HCT116 (cell line): Measurements from ENCODE around the gene PYGO1. TPM values are rescaled to one million over a fixed set of nuclear protein-coding genes. Genes with fewer than 3 reads are reported as not detected.
"Not testable (repeated sequence)": the region's sequence is repeated elsewhere in the genome, so short reads cannot be mapped to it uniquely, and the experiment has no call there.

Source experiments
- ATAC-seq: fragments of 200-7000 bp; cut with Tn5 transposase; 2 replicates; pipeline ENCODE4 v1.9.1; 2020; ENCODE audit warnings: mild to moderate bottlenecking, moderate library complexity
- BruUV-seq: library from RNA; stranded (reverse); fragments of 400-500 nt; replicated peaks from 2 replicates; lab custom pipeline; 2021; lab: Mats Ljungman, UMichigan
- CTCF ChIA-PET: fragments of 300-600 bp; sonication (Branson Sonifier 250); formaldehyde crosslinking; loops from one replicate; lab custom pipeline; 2021; ENCODE audit warnings: antibody characterized with exemption; lab: Charles Lee
- POLR2A ChIA-PET: fragments of 300-600, 350-600 bp; sonication (Branson Sonifier 250); formaldehyde crosslinking; loops from one replicate; lab custom pipeline; 2021; ENCODE audit warnings: antibody characterized with exemption; lab: Charles Lee
- RAD21 ChIA-PET, 2 experiments: fragments of 300-600 bp; sonication (Branson Sonifier 250); formaldehyde crosslinking; loops; one replicate each; lab custom pipeline; 2023; ENCODE audit warnings: low total read pairs in 2 of 2; ENCODE audit not compliant: uncharacterized antibody in 2 of 2, unreplicated experiment in 2 of 2, low non-redundant PET in 1 of 2; lab: Charles Lee
- DNase-seq: peaks from one replicate; pipeline ENCODE4 v3.0.0-alpha.2; 2010; ENCODE audit warnings: low read depth, low spot score
- H2AFZ ChIP-seq: fragments of 200-600 bp; shearing (Covaris generic), sonication (generic); 2 replicates; pipeline ENCODE4 v1.6.1; 2017; ENCODE audit warnings: low read depth, mixed run types, mixed read lengths, antibody characterized with exemption, low read length; ENCODE audit not compliant: poor library complexity, severe bottlenecking
- H3K27ac ChIP-seq: 2 replicates; pipeline ENCODE4 v1.5.1; 2012; ENCODE audit warnings: low read depth, low read length
- H3K27me3 ChIP-seq: fragments of 200-600 bp; sonication (generic); 2 replicates; pipeline ENCODE4 v1.6.1; 2016; ENCODE audit warnings: mixed run types, low read length, mixed read lengths; ENCODE audit not compliant: insufficient read depth
- H3K36me3 ChIP-seq, 2 experiments: fragments of 200-500 bp in 1 of 2; fragments of 200-600 bp in 1 of 2; sonication (Bioruptor generic) in 1 of 2; sonication (generic) in 1 of 2; 2 replicates each; pipeline versions ENCODE4 v1.5.1 to v1.6.1; 2014 to 2016; ENCODE audit warnings: low read length in 2 of 2, inconsistent platforms in 1 of 2, mixed read lengths in 1 of 2, mixed run types in 1 of 2; ENCODE audit not compliant: insufficient read depth in 2 of 2, control insufficient read depth in 1 of 2
- H3K4me1 ChIP-seq, 2 experiments: fragments of 200-600 bp in 1 of 2; sonication (generic) in 1 of 2; 2 replicates each; pipeline versions ENCODE4 v1.5.1 to v1.6.1; 2012 to 2017; ENCODE audit warnings: low read length in 2 of 2, inconsistent platforms in 1 of 2, mild to moderate bottlenecking in 1 of 2, mixed read lengths in 1 of 2, mixed run types in 1 of 2, moderate library complexity in 1 of 2; ENCODE audit not compliant: insufficient read depth in 2 of 2, control insufficient read depth in 1 of 2
- H3K4me2 ChIP-seq: fragments of 200-600 bp; sonication (generic); 2 replicates; pipeline ENCODE4 v1.6.1; 2017; ENCODE audit warnings: mixed run types, low read length, mixed read lengths
- H3K4me3 ChIP-seq, 2 experiments: fragments of 200-600 bp in 1 of 2; sonication (generic) in 1 of 2; replicated peaks in 1 of 2; 2 replicates each; pipeline ENCODE4 v1.5.1; 2011 to 2016; ENCODE audit warnings: low read length in 2 of 2, control low read depth in 1 of 2, low read depth in 1 of 2, mild to moderate bottlenecking in 1 of 2, mixed read lengths in 1 of 2, mixed run types in 1 of 2
- H3K79me2 ChIP-seq: fragments of 200-600 bp; sonication (generic); 2 replicates; pipeline ENCODE4 v1.6.1; 2017; ENCODE audit warnings: mild to moderate bottlenecking, mixed run types, low read length, moderate library complexity, mixed read lengths; ENCODE audit not compliant: insufficient read depth
- H3K9ac ChIP-seq: fragments of 200-600 bp; sonication (generic); 2 replicates; pipeline ENCODE4 v1.6.1; 2016; ENCODE audit warnings: low read length, mixed read lengths
- H3K9me2 ChIP-seq: fragments of 200-600 bp; sonication (generic), shearing (Covaris generic); 2 replicates; pipeline ENCODE4 v1.6.1; 2017; ENCODE audit warnings: mixed run types, mild to moderate bottlenecking, moderate library complexity; ENCODE audit not compliant: insufficient read depth
- H3K9me3 ChIP-seq, 2 experiments: fragments of 200-500 bp in 1 of 2; fragments of 200-600 bp in 1 of 2; sonication (Bioruptor generic) in 1 of 2; sonication (generic) in 1 of 2; 2 replicates each; pipeline ENCODE4 v1.6.1; 2014 to 2017; ENCODE audit warnings: low read length in 2 of 2, mixed read lengths in 2 of 2, inconsistent platforms in 1 of 2, low read depth in 1 of 2, mild to moderate bottlenecking in 1 of 2, mixed run types in 1 of 2, moderate library complexity in 1 of 2; ENCODE audit not compliant: control insufficient read depth in 1 of 2, insufficient read depth in 1 of 2
- H4K20me1 ChIP-seq: fragments of 200-600 bp; sonication (generic), shearing (Covaris generic); 2 replicates; pipeline ENCODE4 v1.6.1; 2017; ENCODE audit warnings: mixed run types, mild to moderate bottlenecking, moderate library complexity; ENCODE audit not compliant: insufficient read depth
- CBX3 ChIP-seq: IDR thresholded peaks from 2 replicates; pipeline ENCODE4 v1.6.1; 2012; ENCODE audit warnings: low read depth
- CTCF ChIP-seq, 3 experiments: fragments of 200-600 bp in 1 of 3; sonication (generic) in 1 of 3; IDR thresholded peaks in 2 of 3; conservative IDR thresholded peaks in 1 of 3; 2 replicates each; pipeline ENCODE4 v1.5.1; 2012 to 2017; ENCODE audit warnings: low read depth in 2 of 3, low read length in 2 of 3, antibody characterized with exemption in 1 of 3, borderline replicate concordance in 1 of 3, control low read depth in 1 of 3, mild to moderate bottlenecking in 1 of 3, mixed read lengths in 1 of 3, mixed run types in 1 of 3, moderate library complexity in 1 of 3; ENCODE audit not compliant: insufficient read depth in 1 of 3
- EGR1 ChIP-seq: IDR thresholded peaks from 2 replicates; pipeline ENCODE4 v1.6.1; 2012; ENCODE audit warnings: low read depth
- RAD21 ChIP-seq: IDR thresholded peaks from 2 replicates; pipeline ENCODE4 v1.6.1; 2012; ENCODE audit warnings: low read depth, mild to moderate bottlenecking
- SIN3A ChIP-seq: IDR thresholded peaks from 2 replicates; pipeline ENCODE4 v1.6.1; 2012; ENCODE audit warnings: low read depth
- ZFX ChIP-seq: fragments of 450-650 bp; IDR thresholded peaks from 2 replicates; pipeline ENCODE4 v1.6.1; 2017
- intact Hi-C: fragments of 100-400 bp; cut with micrococcal nuclease; formaldehyde crosslinking; loops from 2 replicates; pipeline ENCODE4 v1.10.0; 2022
- total RNA-seq: library from RNA; stranded (reverse); gene quantifications from one replicate; pipeline ENCODE4 v1.2.1, GENCODE V29; 2021; ENCODE audit not compliant: unreplicated experiment
- TF ChIP-seq, protein P1 (sequence below): IDR thresholded peaks from 2 replicates; pipeline ENCODE4 v1.6.1; 2011; ENCODE audit warnings: mild to moderate bottlenecking, low read length, moderate library complexity; ENCODE audit not compliant: insufficient replicate concordance; ENCODE audit errors: extremely low read depth

Gene PYGO1
- total RNA-seq, 1 experiment from 2014 or later, result 0.34 TPM

DNA sequence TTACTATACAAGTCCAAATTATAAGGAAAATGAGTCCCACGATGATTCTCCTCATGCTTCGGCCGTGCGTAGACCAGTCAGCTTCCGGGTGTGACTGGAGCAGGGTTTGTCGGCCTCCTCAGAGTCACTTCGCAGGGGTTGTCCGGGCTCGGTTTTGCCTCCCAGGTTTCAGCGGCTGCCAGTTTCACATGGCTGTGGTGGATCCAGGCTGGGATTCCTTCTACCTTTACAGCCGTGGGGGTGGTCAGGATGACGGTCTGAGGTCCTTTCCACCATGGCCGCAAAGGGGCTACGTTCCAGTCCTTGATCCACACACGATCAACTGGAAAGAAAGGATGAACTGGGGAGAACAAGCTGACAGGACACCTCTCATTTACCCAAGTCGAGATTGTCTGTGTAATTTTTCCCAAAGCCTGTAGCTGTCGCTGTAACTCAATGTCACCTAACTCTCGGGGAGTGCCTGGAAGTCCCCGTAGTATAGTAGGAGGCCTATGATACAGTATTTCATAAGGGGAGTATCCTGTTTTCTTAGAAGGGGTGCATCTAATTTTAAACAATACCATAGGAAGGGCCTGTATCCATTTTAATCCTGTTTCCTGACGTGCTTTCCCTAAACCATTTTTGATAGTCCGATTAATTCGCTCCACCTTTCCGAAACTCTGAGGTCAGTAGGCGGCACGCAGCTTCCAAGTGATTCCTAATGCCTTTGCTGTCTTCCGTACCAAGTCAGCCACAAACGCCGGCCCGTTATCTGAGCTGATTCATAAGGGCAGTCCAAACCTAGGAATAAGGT, 74.3 kb downstream of the PYGO1 start:
- H3K36me3 ChIP-seq, H3K79me2 ChIP-seq, H3K27ac ChIP-seq, H3K9me2 ChIP-seq, H3K4me3 ChIP-seq, H4K20me1 ChIP-seq, H3K4me2 ChIP-seq, H3K4me1 ChIP-seq, intact Hi-C loops, POLR2A ChIA-PET, BruUV-seq, H3K27me3 ChIP-seq, H3K9ac ChIP-seq, H3K9me3 ChIP-seq, DNase-seq, H2AFZ ChIP-seq, RAD21 ChIA-PET: not testable (repeated sequence)
- peak; percentile 54; the same call in 1 of the 2 replicates for ATAC-seq
- CTCF ChIA-PET, result interaction anchor here (1.1 to 1.8 kb wide), 3 partner anchors 11 to 14 kb away, joined by 3 to 13 read pairs (median 3); no protein-coding TSS in a partner anchor
- TF ChIP-seq CTCF (IDR thresholded peaks at IDR 0.05 in 2 of 3, conservative IDR thresholded peaks at IDR 0.05 in 1 of 3; ENCODE audit: borderline replicate concordance in 1 of 3, insufficient read depth in 1 of 3, low read depth in 2 of 3, low read length in 2 of 3), result peak; percentile 16 to 61 (median 54); a peak in 4 of 6 replicates
- peak; percentile 43 for TF ChIP-seq RAD21

GRCh38 chr15:55513152-55513551, 75.0 kb downstream of the PYGO1 start:
- intact Hi-C loops, result no loop called here
- Histone ChIP-seq H3K4me2 (no peak overlapping the region), H3K36me3 (no peaks in the 10 kb centered on the region), H3K79me2 (no peaks in the 10 kb centered on the region), H3K4me3 (no peak overlapping the region), H3K4me1 (no peaks in the 10 kb centered on the region), H2AFZ (no peak overlapping the region), H4K20me1 (no peaks in the 10 kb centered on the region), H3K9ac (no peak overlapping the region), H3K27me3 (no peaks in the 10 kb centered on the region), H3K9me2 (no peaks in the 10 kb centered on the region), H3K27ac (no peak overlapping the region), H3K9me3 (no peaks in the 10 kb centered on the region)
- ATAC-seq (no peak), DNase-seq (no peak)
- POLR2A ChIA-PET, result no interaction called here
- RAD21 ChIA-PET, result no interaction called here
- CTCF ChIA-PET, result interaction anchor here (1.1 to 1.8 kb wide), 2 partner anchors 11 to 13 kb away, joined by 3 to 13 read pairs; no protein-coding TSS in a partner anchor
- no TSS peak for BruUV-seq
- TF ChIP-seq CTCF (IDR thresholded peaks at IDR 0.05 in 2 of 3, conservative IDR thresholded peaks at IDR 0.05 in 1 of 3; ENCODE audit: borderline replicate concordance in 1 of 3, insufficient read depth in 1 of 3, low read depth in 2 of 3, low read length in 2 of 3) (no peak), CBX3 (no peak), SIN3A (no peak), ZFX (no peak), EGR1 (no peak)
- TF ChIP-seq, protein P1, sequence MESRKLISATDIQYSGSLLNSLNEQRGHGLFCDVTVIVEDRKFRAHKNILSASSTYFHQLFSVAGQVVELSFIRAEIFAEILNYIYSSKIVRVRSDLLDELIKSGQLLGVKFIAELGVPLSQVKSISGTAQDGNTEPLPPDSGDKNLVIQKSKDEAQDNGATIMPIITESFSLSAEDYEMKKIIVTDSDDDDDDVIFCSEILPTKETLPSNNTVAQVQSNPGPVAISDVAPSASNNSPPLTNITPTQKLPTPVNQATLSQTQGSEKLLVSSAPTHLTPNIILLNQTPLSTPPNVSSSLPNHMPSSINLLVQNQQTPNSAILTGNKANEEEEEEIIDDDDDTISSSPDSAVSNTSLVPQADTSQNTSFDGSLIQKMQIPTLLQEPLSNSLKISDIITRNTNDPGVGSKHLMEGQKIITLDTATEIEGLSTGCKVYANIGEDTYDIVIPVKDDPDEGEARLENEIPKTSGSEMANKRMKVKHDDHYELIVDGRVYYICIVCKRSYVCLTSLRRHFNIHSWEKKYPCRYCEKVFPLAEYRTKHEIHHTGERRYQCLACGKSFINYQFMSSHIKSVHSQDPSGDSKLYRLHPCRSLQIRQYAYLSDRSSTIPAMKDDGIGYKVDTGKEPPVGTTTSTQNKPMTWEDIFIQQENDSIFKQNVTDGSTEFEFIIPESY, result no peak
